Hepatocyte (in vitro differentiated cells): Measurements from ENCODE around the gene KIAA0930.

Source experiments
- CTCF ChIP-seq: fragments of 200-600 bp; sonication (generic); IDR thresholded peaks from 2 replicates; pipeline ENCODE4 v1.5.1; 2016; ENCODE audit warnings: antibody characterized with exemption, mild to moderate bottlenecking; ENCODE audit not compliant: poor library complexity
- EZH2 ChIP-seq: fragments of 200-600 bp; sonication (generic); IDR thresholded peaks from 2 replicates; pipeline ENCODE4 v1.6.1; 2016; ENCODE audit warnings: antibody characterized with exemption, mild to moderate bottlenecking, borderline replicate concordance
- EZH2phosphoT487 ChIP-seq: fragments of 200-600 bp; sonication (generic); IDR thresholded peaks from one replicate; pipeline ENCODE4 v1.6.1; 2018; ENCODE audit warnings: antibody characterized with exemption, mild to moderate bottlenecking, low read depth, moderate library complexity; ENCODE audit not compliant: unreplicated experiment, severe bottlenecking

GRCh38 chr22:45285263-45286058 is 44.8 kb upstream of the KIAA0930 start:
- TF ChIP-seq CTCF (no peak), EZH2 (no peak), EZH2phosphoT487 (no peak)
